Measurements from ENCODE around the gene PDE4DIP. TPM values are rescaled to one million over a fixed set of nuclear protein-coding genes. Genes with fewer than 3 reads are reported as not detected.
"Not testable (repeated sequence)": the region's sequence is repeated elsewhere in the genome, so short reads cannot be mapped to it uniquely, and the experiment has no call there.

PDE4DIP gene
- total RNA-seq, 4 donors from 2014 or later: 16.3 to 45.6 (median 21.7) TPM

DNA sequence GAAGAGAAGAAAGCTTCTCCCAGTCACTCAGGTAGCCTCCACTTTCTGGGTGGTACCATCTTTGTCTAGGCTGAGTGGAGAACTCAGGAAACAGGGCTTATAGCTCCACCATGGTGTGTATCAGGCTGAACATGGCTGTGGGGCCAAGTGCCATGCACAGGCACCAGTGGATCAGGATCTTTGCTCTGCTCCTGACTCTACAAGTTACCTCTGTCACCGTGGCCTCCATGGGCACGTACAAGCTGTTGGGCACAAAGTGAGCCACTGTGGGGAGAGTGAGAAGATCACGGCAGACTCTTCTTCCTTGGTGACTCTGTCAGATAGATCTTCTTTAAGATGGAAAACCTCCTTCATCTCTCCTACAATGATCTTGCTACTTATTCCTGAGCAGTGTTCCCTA lies 165.5 kb downstream of the PDE4DIP start:
- H3K9me3 ChIP-seq; intact Hi-C loops (cut with DNase I); DNase-seq; H3K36me3 ChIP-seq; H3K27me3 ChIP-seq; H3K4me1 ChIP-seq; H3K27ac ChIP-seq; H3K4me3 ChIP-seq: not testable (repeated sequence)
- 87 to 88% methylated on average over 3 of the region's 3 CpGs for WGBS, 2 donors

DNA sequence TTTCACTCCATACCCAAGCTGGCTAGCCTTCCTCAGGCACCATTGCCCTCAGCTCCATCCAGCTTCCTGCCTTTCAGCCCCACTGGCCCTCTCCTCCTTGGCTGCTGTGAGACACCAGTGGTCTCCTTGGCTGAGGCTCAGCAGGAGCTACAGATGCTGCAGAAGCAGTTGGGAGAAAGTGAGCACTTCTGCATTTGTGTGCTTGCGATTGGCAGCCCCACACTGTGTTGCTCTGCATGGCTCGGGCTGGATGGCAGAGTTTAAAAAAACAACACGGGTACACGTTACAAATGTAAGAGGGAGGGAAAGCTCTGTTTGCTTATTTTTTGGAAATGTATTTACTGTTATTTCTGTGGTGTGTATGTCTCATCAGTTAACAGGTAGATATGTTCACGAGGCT lies 168.4 kb downstream of the PDE4DIP start:
- H3K36me3 ChIP-seq; intact Hi-C loops (cut with DNase I); H3K4me3 ChIP-seq; H3K9me3 ChIP-seq; DNase-seq; H3K4me1 ChIP-seq; H3K27ac ChIP-seq; H3K27me3 ChIP-seq: not testable (repeated sequence)
- WGBS, 2 donors: 100% methylated on average over 1 of the region's 5 CpGs; no CpG with 5 or more reads in 1 of the 2 donors

DNA sequence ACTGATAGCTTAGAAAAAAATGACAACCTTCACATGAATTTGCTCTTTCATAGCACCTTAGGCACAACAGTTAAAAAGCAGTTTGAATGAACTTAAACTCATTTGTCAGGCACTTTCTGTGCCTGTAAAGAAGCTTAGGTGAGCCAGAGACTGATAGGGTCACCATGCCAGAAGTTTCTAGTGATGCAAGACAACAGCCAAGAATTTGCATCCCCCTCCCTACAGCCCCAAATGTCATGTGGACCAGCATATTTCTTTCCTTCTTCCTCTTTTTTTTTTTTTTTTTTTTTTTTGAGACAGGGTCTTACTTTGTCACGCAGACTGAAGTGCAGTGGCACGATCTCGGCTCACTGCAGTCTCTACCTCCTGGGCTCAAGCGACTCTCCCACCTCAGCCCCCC lies 169.3 kb downstream of the PDE4DIP start:
- H3K4me3 ChIP-seq; H3K36me3 ChIP-seq; intact Hi-C loops (cut with DNase I); H3K4me1 ChIP-seq; DNase-seq; H3K27me3 ChIP-seq; H3K27ac ChIP-seq; H3K9me3 ChIP-seq: not testable (repeated sequence)
- WGBS, 2 donors: 80 to 97% methylated on average over 1 to 4 of the region's 4 CpGs

DNA sequence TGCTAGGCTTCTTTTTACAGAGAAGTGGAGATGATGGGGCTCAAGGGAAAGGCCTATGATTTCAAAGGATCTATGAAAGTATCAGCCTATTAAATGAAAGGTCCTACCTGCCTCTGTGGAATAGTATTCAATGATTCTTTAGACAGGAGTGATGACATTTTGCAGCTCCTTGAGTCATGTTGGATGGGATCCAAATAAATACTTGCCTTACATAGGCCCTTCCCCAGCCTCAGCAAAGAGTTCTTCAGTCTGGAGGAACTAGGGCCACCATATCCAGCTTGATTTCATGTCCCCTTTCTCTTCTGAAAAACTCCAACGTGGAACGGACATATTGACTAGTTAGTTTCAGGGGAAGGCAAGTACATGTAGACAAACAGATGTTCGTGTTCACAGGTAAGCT lies 171.3 kb downstream of the PDE4DIP start:
- H3K27me3 ChIP-seq; H3K36me3 ChIP-seq; H3K4me3 ChIP-seq; H3K4me1 ChIP-seq; H3K27ac ChIP-seq; H3K9me3 ChIP-seq; DNase-seq; intact Hi-C loops (cut with DNase I): not testable (repeated sequence)
- WGBS, 2 donors: 100% methylated on average over 2 of the region's 3 CpGs; no CpG with 5 or more reads in 1 of the 2 donors

DNA sequence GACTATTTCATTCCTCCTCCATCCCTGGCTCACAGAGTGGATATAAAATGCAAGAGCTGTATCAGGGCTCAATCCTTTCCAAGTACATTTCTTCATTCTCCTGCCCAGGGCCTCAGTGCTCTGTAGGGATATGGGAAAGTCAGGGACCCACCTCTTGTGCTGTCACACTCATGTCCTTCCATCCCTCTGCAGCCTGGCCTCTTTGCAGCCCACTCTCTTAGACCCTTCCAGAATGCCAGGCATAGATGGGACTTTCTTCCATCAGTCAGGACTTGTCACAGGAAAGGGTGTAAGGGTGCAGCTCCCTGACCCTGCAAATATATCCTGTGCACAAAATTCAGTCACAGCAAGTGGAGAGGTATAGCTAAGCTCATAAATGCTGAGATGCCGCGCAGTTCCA lies 172.4 kb downstream of the PDE4DIP start:
- H3K27ac ChIP-seq; H3K9me3 ChIP-seq; intact Hi-C loops (cut with DNase I); H3K27me3 ChIP-seq; H3K4me1 ChIP-seq; DNase-seq; H3K36me3 ChIP-seq; H3K4me3 ChIP-seq: not testable (repeated sequence)
- no CpG with 5 or more reads among the region's 2 CpGs for WGBS, 2 donors

DNA sequence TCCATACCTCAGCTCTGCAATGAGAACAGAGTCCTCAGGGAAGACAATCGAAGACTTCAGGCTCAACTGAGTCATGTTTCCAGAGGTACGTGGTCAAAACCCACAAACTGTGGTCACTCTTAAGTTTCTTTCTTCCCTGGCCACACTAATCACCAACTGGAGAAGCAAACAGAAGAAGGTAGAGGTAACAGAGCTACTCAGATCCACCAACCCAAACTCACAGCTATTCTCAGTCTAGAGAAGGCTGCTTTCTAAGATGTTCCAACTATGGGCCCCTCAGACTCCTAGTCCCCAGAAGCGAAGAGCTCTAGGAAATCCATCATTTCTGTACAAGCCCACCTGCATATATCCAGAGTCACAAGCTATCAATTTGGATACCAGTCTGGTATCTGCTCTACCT lies 174.3 kb downstream of the PDE4DIP start:
- H3K27me3 ChIP-seq; H3K36me3 ChIP-seq; DNase-seq; H3K9me3 ChIP-seq; H3K27ac ChIP-seq; H3K4me1 ChIP-seq; intact Hi-C loops (cut with DNase I); H3K4me3 ChIP-seq: not testable (repeated sequence)
- 30% methylated on average over 2 of the region's 3 CpGs; no CpG with 5 or more reads in 1 of the 2 donors for WGBS, 2 donors

DNA sequence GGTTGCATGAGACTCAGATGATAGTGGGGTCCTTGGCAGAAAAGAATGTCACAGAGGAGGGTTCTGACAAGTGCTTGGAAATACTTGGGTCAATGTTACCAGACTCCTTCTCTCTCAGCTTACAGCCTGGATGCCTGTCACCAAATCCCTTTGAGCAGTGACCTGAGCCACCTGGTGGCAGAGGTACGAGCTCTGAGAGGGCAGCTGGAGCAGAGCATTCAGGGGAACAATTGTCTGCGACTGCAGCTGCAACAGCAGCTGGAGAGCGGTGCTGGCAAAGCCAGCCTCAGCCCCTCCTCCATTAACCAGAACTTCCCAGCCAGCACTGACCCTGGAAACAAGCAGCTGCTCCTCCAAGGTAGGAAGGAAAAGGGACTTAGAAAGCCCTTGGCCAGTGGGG lies 180.1 kb downstream of the PDE4DIP start:
- H3K4me3 ChIP-seq; intact Hi-C loops (cut with DNase I); H3K9me3 ChIP-seq; DNase-seq; H3K4me1 ChIP-seq; H3K36me3 ChIP-seq; H3K27ac ChIP-seq; H3K27me3 ChIP-seq: not testable (repeated sequence)
- WGBS, 2 donors: no CpG with 5 or more reads among the region's 3 CpGs

DNA sequence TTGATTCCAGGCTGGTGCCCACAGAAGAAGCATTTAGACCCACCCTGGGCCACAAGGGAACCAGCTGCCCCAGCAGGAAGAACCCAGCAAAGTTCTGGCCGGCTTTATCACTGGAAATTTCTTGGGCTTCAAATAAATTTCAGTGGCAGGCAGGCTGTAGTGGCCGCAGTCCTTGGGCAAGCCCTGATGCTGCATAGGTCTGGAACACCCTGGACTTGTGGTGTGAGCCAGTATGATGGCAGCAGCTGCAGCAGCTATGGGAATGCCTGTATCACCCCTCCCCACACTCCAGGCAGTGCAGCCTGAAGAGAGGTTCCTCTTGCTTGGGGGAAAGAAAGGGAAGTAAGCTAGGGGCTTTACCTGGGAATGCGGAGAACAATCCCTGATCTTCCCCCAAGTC lies 189.7 kb downstream of the PDE4DIP start:
- H3K27ac ChIP-seq; H3K36me3 ChIP-seq; H3K4me3 ChIP-seq; H3K4me1 ChIP-seq; DNase-seq; H3K27me3 ChIP-seq; intact Hi-C loops (cut with DNase I); H3K9me3 ChIP-seq: not testable (repeated sequence)
- WGBS, 2 donors: no CpG with 5 or more reads among the region's 3 CpGs

DNA sequence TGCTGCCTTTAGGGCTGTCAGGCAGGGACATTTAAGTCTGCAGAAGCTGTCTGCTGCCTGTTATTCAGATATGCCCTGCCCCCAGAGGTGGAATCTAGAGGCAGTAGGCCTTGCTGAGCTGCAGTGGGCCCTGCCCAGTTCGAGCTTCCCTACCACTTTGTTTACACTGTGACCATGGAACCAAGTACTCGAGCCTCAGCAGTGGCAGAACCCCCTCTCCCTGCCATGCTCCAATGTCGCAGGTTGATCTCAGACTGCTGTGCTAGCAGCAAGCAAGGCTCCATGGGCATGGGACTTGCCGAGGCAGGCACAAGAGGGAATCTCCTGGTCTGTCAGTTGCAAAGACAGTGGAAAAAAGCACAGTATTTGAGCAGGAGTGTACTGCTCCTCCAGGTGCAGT lies 198.8 kb downstream of the PDE4DIP start:
- WGBS, 2 donors: no CpG with 5 or more reads among the region's 4 CpGs
- H3K4me3 ChIP-seq; intact Hi-C loops (cut with DNase I): not testable (repeated sequence)

DNA sequence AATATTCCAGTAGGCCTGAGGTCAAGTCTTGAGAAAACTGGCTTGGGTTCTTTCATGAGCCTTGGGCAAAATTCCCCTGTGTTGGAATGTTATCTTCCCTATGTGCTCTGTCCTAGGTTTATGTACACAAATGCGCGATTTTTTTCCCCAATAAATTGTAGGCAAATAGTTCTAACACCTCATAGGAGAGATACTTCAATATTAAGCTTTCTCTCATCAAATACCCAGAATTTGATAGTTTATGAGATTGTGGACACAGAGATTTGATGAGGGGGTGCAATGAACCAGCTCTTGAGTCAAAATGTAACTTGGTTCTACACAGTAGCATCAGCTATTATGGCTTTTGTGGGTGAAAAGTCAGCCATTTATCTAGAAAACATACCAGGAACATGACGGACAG lies 220.4 kb downstream of the PDE4DIP start:
- H3K27ac ChIP-seq; H3K4me3 ChIP-seq; H3K9me3 ChIP-seq; DNase-seq; intact Hi-C loops (cut with DNase I); H3K4me1 ChIP-seq; H3K27me3 ChIP-seq: not testable (repeated sequence)
- H3K36me3 ChIP-seq: peaks cover 0 to 23% (median 0%) of the 10 kb centered on the region in 3 donors
- 83 to 92% methylated on average over 3 of the region's 3 CpGs for whole genome bisulfite sequencing, 2 donors

More for the DNA sequence above, 198.8 kb downstream of the PDE4DIP start:
- not testable (repeated sequence) for H3K27me3 ChIP-seq, H3K9me3 ChIP-seq, H3K27ac ChIP-seq, H3K36me3 ChIP-seq, H3K4me1 ChIP-seq, DNase-seq
